H1 (cell line): ENCODE results near the gene WDR43. TPM values are rescaled to one million over a fixed set of nuclear protein-coding genes. Genes with fewer than 3 reads are reported as not detected.

Experiments used
- CTCF ChIA-PET: fragments of 300-600 bp; sonication (Branson Sonifier 250); formaldehyde crosslinking; loops from one replicate; lab custom pipeline; 2021; ENCODE audit not compliant: partially characterized antibody; lab: Charles Lee
- POLR2A ChIA-PET: fragments of 300-600 bp; sonication (Branson Sonifier 250); formaldehyde crosslinking; loops from one replicate; lab custom pipeline; 2021; ENCODE audit warnings: inconsistent platforms; ENCODE audit not compliant: partially characterized antibody; lab: Charles Lee
- DNase-seq, 2 experiments: peaks; one replicate each; pipeline versions ENCODE4 v3.0.0 to v3.0.0-alpha.2; 2010 to 2022; ENCODE audit warnings: low spot score in 2 of 2, low read depth in 1 of 2, mixed read lengths in 1 of 2
- FAIRE-seq: peaks from 2 replicates; lab custom pipeline; 2011; peaks lifted over from hg19 to GRCh38; lab: Jason Lieb, UNC
- H2AFZ ChIP-seq: 2 replicates; pipeline ENCODE4 v1.8.1; 2012; ENCODE audit warnings: low read length, inconsistent platforms
- H2AK5ac ChIP-seq: 2 replicates; pipeline ENCODE4 v1.6.1; 2013; ENCODE audit warnings: low read depth, low read length
- H2BK120ac ChIP-seq: replicated peaks from 2 replicates; pipeline ENCODE3; 2013; ENCODE audit warnings: low read depth, low read length, inconsistent platforms
- H2BK12ac ChIP-seq: 2 replicates; pipeline ENCODE4 v1.6.1; 2013; ENCODE audit warnings: low read depth, low read length
- H2BK15ac ChIP-seq: 2 replicates; pipeline ENCODE4 v1.6.1; 2013; ENCODE audit warnings: low read length
- H2BK20ac ChIP-seq: 2 replicates; pipeline ENCODE4 v1.6.1; 2013; ENCODE audit warnings: low read length
- H2BK5ac ChIP-seq: 2 replicates; pipeline ENCODE4 v1.6.1; 2013; ENCODE audit warnings: low read depth, low read length
- H3K14ac ChIP-seq: 2 replicates; pipeline ENCODE4 v1.6.1; 2013; ENCODE audit warnings: inconsistent platforms; ENCODE audit not compliant: insufficient read length
- H3K18ac ChIP-seq: 2 replicates; pipeline ENCODE4 v1.6.1; 2013; ENCODE audit warnings: low read length; ENCODE audit errors: extremely low read depth
- H3K23ac ChIP-seq: 2 replicates; pipeline ENCODE4 v1.6.1; 2013; ENCODE audit warnings: inconsistent platforms; ENCODE audit not compliant: insufficient read length
- H3K23me2 ChIP-seq: 2 replicates; pipeline ENCODE4 v1.6.1; 2013; ENCODE audit warnings: low read depth, low read length
- H3K27ac ChIP-seq: 2 replicates; pipeline ENCODE4 v1.6.1; 2011; ENCODE audit warnings: low read depth, low read length, inconsistent platforms
- H3K27me3 ChIP-seq, 4 experiments: replicated peaks in 1 of 4; 1 replicate in 1 of 4; 2 replicates in 3 of 4; pipeline versions ENCODE4 v1.6.1 to v1.8.1; 2011 to 2013; ENCODE audit warnings: low read length in 3 of 4, mild to moderate bottlenecking in 3 of 4, inconsistent platforms in 2 of 4, mixed read lengths in 2 of 4, moderate library complexity in 1 of 4; ENCODE audit not compliant: control insufficient read depth in 3 of 4, insufficient read depth in 3 of 4; ENCODE audit errors: extremely low read depth in 1 of 4
- H3K36me3 ChIP-seq, 4 experiments: 2 replicates each; pipeline versions ENCODE4 v1.6.1 to v1.8.1; 2011 to 2013; ENCODE audit warnings: mild to moderate bottlenecking in 4 of 4, low read length in 3 of 4, moderate library complexity in 2 of 4, control low read depth in 1 of 4, inconsistent platforms in 1 of 4; ENCODE audit not compliant: insufficient read depth in 4 of 4, control insufficient read depth in 2 of 4
- H3K4ac ChIP-seq: replicated peaks from 2 replicates; pipeline ENCODE3; 2013; ENCODE audit warnings: low read length, low read depth, mixed read lengths, inconsistent platforms; ENCODE audit not compliant: insufficient read length
- H3K4me1 ChIP-seq, 4 experiments: replicated peaks in 1 of 4; 1 replicate in 1 of 4; 2 replicates in 3 of 4; pipeline versions ENCODE4 v1.6.1 to v1.8.1; 2011 to 2013; ENCODE audit warnings: low read length in 3 of 4, inconsistent platforms in 2 of 4, mixed read lengths in 1 of 4; ENCODE audit not compliant: insufficient read depth in 4 of 4, control insufficient read depth in 3 of 4
- H3K4me2 ChIP-seq, 2 experiments: 2 replicates each; pipeline versions ENCODE4 v1.6.1 to v1.8.1; 2011 to 2013; ENCODE audit warnings: low read depth in 2 of 2, low read length in 2 of 2, control low read depth in 1 of 2, inconsistent platforms in 1 of 2, mild to moderate bottlenecking in 1 of 2; ENCODE audit not compliant: insufficient read depth in 1 of 2
- H3K4me3 ChIP-seq, 4 experiments: fragments of 200-600, 300-600 bp in 1 of 4; sonication (generic), shearing (Covaris generic), sonication (Bioruptor Twin) in 1 of 4; 2 replicates each; pipeline versions ENCODE4 v1.5.1 to v1.8.1; 2011 to 2016; ENCODE audit warnings: low read length in 4 of 4, low read depth in 3 of 4, control low read depth in 2 of 4, inconsistent platforms in 2 of 4, mild to moderate bottlenecking in 2 of 4, mixed read lengths in 1 of 4, moderate library complexity in 1 of 4; ENCODE audit not compliant: insufficient read depth in 2 of 4; ENCODE audit errors: extremely low read depth in 1 of 4
- H3K56ac ChIP-seq: replicated peaks from 2 replicates; pipeline ENCODE3; 2013; ENCODE audit warnings: low read depth, mild to moderate bottlenecking, mixed read lengths, low read length, inconsistent platforms; ENCODE audit not compliant: insufficient read length
- H3K79me1 ChIP-seq: 2 replicates; pipeline ENCODE4 v1.6.1; 2013; ENCODE audit warnings: low read depth, low read length, control low read depth
- H3K79me2 ChIP-seq, 2 experiments: 2 replicates each; pipeline versions ENCODE4 v1.6.1 to v1.8.1; 2012 to 2013; ENCODE audit warnings: low read length in 2 of 2, mild to moderate bottlenecking in 2 of 2, inconsistent platforms in 1 of 2; ENCODE audit not compliant: insufficient read depth in 2 of 2, control insufficient read depth in 1 of 2
- H3K9ac ChIP-seq, 4 experiments: replicated peaks in 1 of 4; 1 replicate in 1 of 4; 2 replicates in 3 of 4; pipeline versions ENCODE4 v1.6.1 to v1.8.1; 2011 to 2013; ENCODE audit warnings: low read depth in 3 of 4, low read length in 3 of 4, control low read depth in 2 of 4, mild to moderate bottlenecking in 2 of 4, moderate library complexity in 2 of 4, inconsistent platforms in 1 of 4; ENCODE audit errors: extremely low read depth in 1 of 4
- H3K9me3 ChIP-seq, 2 experiments: 2 replicates each; pipeline versions ENCODE4 v1.6.1 to v1.8.1; 2012 to 2013; ENCODE audit warnings: mild to moderate bottlenecking in 2 of 2, moderate library complexity in 2 of 2, control low read depth in 1 of 2, inconsistent platforms in 1 of 2, low read depth in 1 of 2, low read length in 1 of 2, mixed read lengths in 1 of 2; ENCODE audit not compliant: insufficient read depth in 2 of 2
- H4K20me1 ChIP-seq, 2 experiments: replicated peaks in 1 of 2; 2 replicates each; pipeline versions ENCODE3 to v1.8.1; 2011 to 2013; ENCODE audit warnings: inconsistent platforms in 2 of 2, low read length in 2 of 2, mild to moderate bottlenecking in 1 of 2; ENCODE audit not compliant: insufficient read depth in 2 of 2, control insufficient read depth in 1 of 2
- H4K5ac ChIP-seq: 2 replicates; pipeline ENCODE4 v1.6.1; 2013; ENCODE audit warnings: low read length, low read depth, mixed read lengths, inconsistent platforms; ENCODE audit not compliant: insufficient read length
- H4K8ac ChIP-seq: 2 replicates; pipeline ENCODE4 v1.8.0; 2013; ENCODE audit warnings: mild to moderate bottlenecking, moderate library complexity, low read length, inconsistent platforms; ENCODE audit not compliant: insufficient read depth; ENCODE audit errors: extremely low read depth
- H4K91ac ChIP-seq: replicated peaks from 2 replicates; pipeline ENCODE3; 2013; ENCODE audit warnings: low read length, mixed read lengths, inconsistent platforms; ENCODE audit not compliant: insufficient read length
- HDAC6 ChIP-seq: IDR thresholded peaks from one replicate; pipeline ENCODE4 v1.7.1; 2012; ENCODE audit warnings: low read depth, mild to moderate bottlenecking, inconsistent platforms, low read length, moderate library complexity
- JUND ChIP-seq: IDR thresholded peaks from 2 replicates; pipeline ENCODE4 v1.6.1; 2011; ENCODE audit warnings: mild to moderate bottlenecking, improper control_type of control experiment, low read length
- POLR2A ChIP-seq, 2 experiments: IDR thresholded peaks; 1 replicate in 1 of 2; 2 replicates in 1 of 2; pipeline ENCODE4 v1.6.1; 2011; ENCODE audit warnings: low read depth in 2 of 2, low read length in 2 of 2, mild to moderate bottlenecking in 2 of 2; ENCODE audit errors: control extremely low read depth in 1 of 2
- SAP30 ChIP-seq: fragments of 300-600 bp; sonication (generic); IDR thresholded peaks from 2 replicates; pipeline ENCODE4 v1.7.1; 2012; ENCODE audit warnings: low read length, moderate library complexity, mild to moderate bottlenecking, inconsistent platforms; ENCODE audit not compliant: insufficient read depth, insufficient replicate concordance
- SIN3A ChIP-seq, 2 experiments: IDR thresholded peaks in 1 of 2; conservative IDR thresholded peaks in 1 of 2; 2 replicates each; pipeline ENCODE4 v1.6.1; 2011 to 2012; ENCODE audit warnings: low read length in 2 of 2, improper control_type of control experiment in 1 of 2, low read depth in 1 of 2, mild to moderate bottlenecking in 1 of 2
- WGBS, 2 experiments: shearing (Covaris generic) in 1 of 2; methylation state at CpG; one replicate each; pipeline versions ENCODE4 v1.1.6 to v1.1.7; 2013 to 2015; ENCODE audit warnings: low lambda C conversion rate in 2 of 2, mixed read lengths in 2 of 2, inconsistent platforms in 1 of 2, low coverage in 1 of 2, missing lambda C conversion rate in 1 of 2; ENCODE audit not compliant: insufficient replicate concordance in 2 of 2, insufficient coverage in 1 of 2, insufficient read length in 1 of 2; ENCODE audit errors: extremely low coverage in 1 of 2, missing lambda C conversion rate in 1 of 2; 5-methylcytosine and 5-hydroxymethylcytosine counted together
- polyA plus RNA-seq, 7 experiments: library from polyadenylated mRNA; depleted of rRNA in 3 of 7; stranded (reverse) in 5 of 7; unstranded in 2 of 7; fragments of >200 nt in 5 of 7; fragments of 200-250 nt in 2 of 7; gene quantifications; 1 replicate in 5 of 7; 2 replicates in 1 of 7; 4 replicates in 1 of 7; pipeline versions ENCODE4 v1.2.1 to v1.2.3, GENCODE V29; 2011 to 2013; ENCODE audit warnings: missing spikeins in 2 of 7, mixed read lengths in 2 of 7
- total RNA-seq: library from RNA; stranded (reverse); fragmentation: NEBNext Ultra II Directional; extraction: Animal tissue kit (Norgen Biotek cat#: 25700); gene quantifications from 2 replicates; pipeline ENCODE4 v1.2.1, GENCODE V29; 2021
- TF ChIP-seq, protein P1 (sequence below): IDR thresholded peaks from 2 replicates; pipeline ENCODE4 v1.6.1; 2012; ENCODE audit warnings: inconsistent platforms

The WDR43 gene
- total and polyA plus RNA-seq, 2 of the 8 experiments (the other 6 are each of a cell fraction or from before 2014, with no cell fraction given): 57.8 to 142 TPM

- Histone ChIP-seq H2AK5ac (no peak overlapping the region; the same call in 1 of the 2 replicates), H4K91ac (peak overlapping the region; percentile 99), H3K27me3 (no peaks in the 10 kb centered on the region; a peak in 1 of 7 replicates), H2BK20ac (no peak overlapping the region), H3K4ac (no peak overlapping the region), H4K5ac (peak overlapping the region; percentile 36), H3K4me2 (peak overlapping the region; percentile 73 to 93), H3K36me3 (no peaks in the 10 kb centered on the region; a peak in 1 of 8 replicates), H3K79me1 (no peaks in the 10 kb centered on the region), H3K9ac (peak overlapping the region; percentile 99 to 100 (median 100)), H3K56ac (peak overlapping the region; percentile 93), H2BK15ac (no peak overlapping the region), H3K79me2 (peaks cover 58 to 59% of the 10 kb centered on the region in 2 experiments), H2BK5ac (no peak overlapping the region; the same call in 1 of the 2 replicates), H2AFZ (no peak overlapping the region), H3K4me3 (peak overlapping the region; percentile 94 to 99 (median 96)), H3K18ac (0 out of 2 replicates have a peak overlapping the region, but pooled peaks have one; percentile 100), H3K23me2 (0 out of 2 replicates have a peak, but pooled peaks cover 2% of the 10 kb centered on the region), H4K20me1 (peaks cover 15 to 38% of the 10 kb centered on the region in 2 experiments), H3K14ac (no peak overlapping the region), H3K4me1 (peaks cover 0 to 3% (median 3%) of the 10 kb centered on the region in 4 experiments; a peak in 4 of 7 replicates), H3K23ac (no peak overlapping the region), H3K9me3 (no peaks in the 10 kb centered on the region), H2BK120ac (no peak overlapping the region), H3K27ac (peak overlapping the region; percentile 97), H2BK12ac (no peak overlapping the region), H4K8ac (peak overlapping the region; percentile 100; the same call in 1 of the 2 replicates)
- TF ChIP-seq POLR2A (IDR thresholded peaks at IDR 0.05; ENCODE audit: control extremely low read depth in 1 of 2, low read depth in 2 of 2, low read length in 2 of 2): no peak
- TF ChIP-seq HDAC6: no peak
- TF ChIP-seq, protein P1, sequence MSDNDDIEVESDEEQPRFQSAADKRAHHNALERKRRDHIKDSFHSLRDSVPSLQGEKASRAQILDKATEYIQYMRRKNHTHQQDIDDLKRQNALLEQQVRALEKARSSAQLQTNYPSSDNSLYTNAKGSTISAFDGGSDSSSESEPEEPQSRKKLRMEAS: peak; percentile 77
- peak; percentile 69 for TF ChIP-seq SAP30
- peak in 1 of 2 experiments; percentile 66; a peak in 2 of 4 replicates for TF ChIP-seq SIN3A (conservative IDR thresholded peaks at IDR 0.05 in 1 of 2, IDR thresholded peaks at IDR 0.05 in 1 of 2; ENCODE audit: low read depth in 1 of 2, low read length in 2 of 2)
- no peak for TF ChIP-seq JUND
- DNase-seq (peak in 1 of 2 experiments; percentile 53), FAIRE-seq (no peak)
- ChIA-PET CTCF (interaction anchor here (0.6 to 2.2 kb wide), 3 partner anchors 25 to 328 kb away, joined by 3 to 9 read pairs (median 5); partner anchors contain the start of gene TRMT61B), POLR2A (interaction anchor here (0.6 to 6.1 kb wide), 20 partner anchors 9 to 1243 kb away, joined by 3 to 63 read pairs (median 6); partner anchors contain the start of gene TRMT61B)
- WGBS, 2 experiments: 4% methylated on average over 19 of the region's 19 CpGs; no CpG with 5 or more reads in 1 of the 2 experiments
Measured at GRCh38 chr2:28895189-28895893, 874 bp downstream of the WDR43 start.
